HepG2 (cell line): ENCODE measurements around the gene AHCTF1. TPM values are rescaled to one million over a fixed set of nuclear protein-coding genes. Genes with fewer than 3 reads are reported as not detected.

ENCODE experiments used
- HDAC2 ChIP-seq: sonication (generic); formaldehyde crosslinking; IDR thresholded peaks from 2 replicates; pipeline ENCODE4 v1.4.0; 2020; ENCODE audit warnings: missing genetic modification reagents
- HOXA3 ChIP-seq: sonication (generic); formaldehyde crosslinking; IDR thresholded peaks from 2 replicates; pipeline ENCODE4 v1.5.0; 2020; ENCODE audit warnings: missing genetic modification reagents
- RELA ChIP-seq: sonication (generic); formaldehyde crosslinking; IDR thresholded peaks from 2 replicates; pipeline ENCODE4 v1.4.0; 2020; ENCODE audit warnings: missing genetic modification reagents
- ZNF292 ChIP-seq: sonication (generic); formaldehyde crosslinking; IDR thresholded peaks from 2 replicates; pipeline ENCODE4 v1.8.1; 2022; ENCODE audit warnings: mild to moderate bottlenecking, low read depth, missing genetic modification reagents, borderline replicate concordance
- ZNF510 ChIP-seq: sonication (generic); formaldehyde crosslinking; IDR thresholded peaks from 2 replicates; pipeline ENCODE4 v1.4.0; 2020; ENCODE audit warnings: low read depth, mild to moderate bottlenecking, missing genetic modification reagents
- ZNF703 ChIP-seq: sonication (generic); formaldehyde crosslinking; IDR thresholded peaks from 2 replicates; pipeline ENCODE4 v1.5.1; 2020; ENCODE audit warnings: missing genetic modification reagents, mild to moderate bottlenecking, moderate library complexity, borderline replicate concordance
- polyA plus RNA-seq, 8 experiments: library from polyadenylated mRNA; depleted of rRNA in 3 of 8; stranded (reverse) in 7 of 8; unstranded in 1 of 8; fragments of >200 nt; fragmentation: Illumina TruSeq in 4 of 8; extraction: Trizol in 4 of 8; gene quantifications; 2 replicates each; pipeline versions ENCODE4 v1.2.1 to v1.2.3, GENCODE V29; 2011 to 2016; ENCODE audit warnings: low read depth in 4 of 8, missing spikeins in 1 of 8, mixed read lengths in 1 of 8; ENCODE audit not compliant: insufficient read depth in 1 of 8
- total RNA-seq, 5 experiments: library from RNA; depleted of rRNA; stranded (reverse); fragments of >200 nt; fragmentation: Illumina TruSeq; extraction: Trizol; gene quantifications; 2 replicates each; pipeline ENCODE4 v1.2.3, GENCODE V29; 2016; ENCODE audit warnings: low read depth in 1 of 5
- TF ChIP-seq, protein P1 (sequence below): sonication (generic); formaldehyde crosslinking; IDR thresholded peaks from 2 replicates; pipeline ENCODE4 v1.5.0; 2020; ENCODE audit warnings: mild to moderate bottlenecking, missing genetic modification reagents, borderline replicate concordance
- TF ChIP-seq, protein P2 (sequence below): sonication (generic); formaldehyde crosslinking; IDR thresholded peaks from 2 replicates; pipeline ENCODE4 v1.4.0; 2020; ENCODE audit warnings: missing genetic modification reagents
- TF ChIP-seq, protein P3 (sequence below): IDR thresholded peaks from 2 replicates; pipeline ENCODE4 v1.6.1; 2016; ENCODE audit warnings: missing genetic modification reagents, missing compliant biosample characterization
- TF ChIP-seq, protein P4 (sequence below): sonication (generic); formaldehyde crosslinking; IDR thresholded peaks from 2 replicates; pipeline ENCODE4 v1.4.0; 2020; ENCODE audit warnings: mild to moderate bottlenecking, missing genetic modification reagents

Gene AHCTF1
- total and polyA plus RNA-seq, 2 of the 13 experiments (the other 11 are each of a cell fraction or from before 2014, with no cell fraction given), result 16.6 to 45.9 TPM

DNA sequence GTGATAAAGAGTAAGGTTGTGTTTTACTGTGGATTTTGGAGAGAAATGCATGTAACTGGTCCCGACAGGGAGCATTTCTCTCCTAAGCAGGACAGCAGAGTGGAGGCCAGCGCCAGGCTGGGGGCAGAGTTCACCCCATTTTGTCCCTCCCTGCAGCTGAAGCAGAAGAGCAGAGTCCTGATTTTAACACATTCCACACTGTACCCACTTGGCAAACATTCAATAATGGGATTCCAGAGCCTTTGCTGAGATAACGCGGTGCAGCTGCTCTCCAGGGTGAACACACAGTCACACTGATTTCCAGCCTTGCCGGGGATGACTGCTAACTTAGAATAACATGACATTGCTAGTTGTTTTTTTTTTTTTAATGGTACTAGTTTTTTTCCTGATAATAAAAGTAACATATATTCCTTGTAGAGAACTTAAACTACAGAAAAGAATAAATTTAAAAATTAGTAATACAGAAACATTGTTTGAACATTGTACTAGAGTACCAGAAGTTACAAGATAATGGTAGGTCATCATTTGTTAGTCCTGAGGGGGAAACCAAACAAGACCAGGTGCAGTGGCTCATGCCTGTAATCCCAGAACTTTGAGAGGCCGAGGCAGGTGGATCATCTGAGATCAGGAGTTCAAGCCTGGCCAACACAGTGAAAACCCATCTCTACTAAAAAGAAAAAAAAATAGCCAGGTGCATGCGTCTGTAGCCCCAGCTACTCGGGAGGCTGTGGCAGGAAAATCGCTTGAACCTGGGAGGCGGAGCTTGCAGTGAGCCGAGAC lies 130.3 kb downstream of the AHCTF1 start (continued):
- TF ChIP-seq ZNF292 (CRISPR knock-in tag), result peak; percentile 91
- peak; percentile 73 for TF ChIP-seq HOXA3
- no peak for TF ChIP-seq ZNF703 (CRISPR knock-in tag)
- TF ChIP-seq, protein P1, sequence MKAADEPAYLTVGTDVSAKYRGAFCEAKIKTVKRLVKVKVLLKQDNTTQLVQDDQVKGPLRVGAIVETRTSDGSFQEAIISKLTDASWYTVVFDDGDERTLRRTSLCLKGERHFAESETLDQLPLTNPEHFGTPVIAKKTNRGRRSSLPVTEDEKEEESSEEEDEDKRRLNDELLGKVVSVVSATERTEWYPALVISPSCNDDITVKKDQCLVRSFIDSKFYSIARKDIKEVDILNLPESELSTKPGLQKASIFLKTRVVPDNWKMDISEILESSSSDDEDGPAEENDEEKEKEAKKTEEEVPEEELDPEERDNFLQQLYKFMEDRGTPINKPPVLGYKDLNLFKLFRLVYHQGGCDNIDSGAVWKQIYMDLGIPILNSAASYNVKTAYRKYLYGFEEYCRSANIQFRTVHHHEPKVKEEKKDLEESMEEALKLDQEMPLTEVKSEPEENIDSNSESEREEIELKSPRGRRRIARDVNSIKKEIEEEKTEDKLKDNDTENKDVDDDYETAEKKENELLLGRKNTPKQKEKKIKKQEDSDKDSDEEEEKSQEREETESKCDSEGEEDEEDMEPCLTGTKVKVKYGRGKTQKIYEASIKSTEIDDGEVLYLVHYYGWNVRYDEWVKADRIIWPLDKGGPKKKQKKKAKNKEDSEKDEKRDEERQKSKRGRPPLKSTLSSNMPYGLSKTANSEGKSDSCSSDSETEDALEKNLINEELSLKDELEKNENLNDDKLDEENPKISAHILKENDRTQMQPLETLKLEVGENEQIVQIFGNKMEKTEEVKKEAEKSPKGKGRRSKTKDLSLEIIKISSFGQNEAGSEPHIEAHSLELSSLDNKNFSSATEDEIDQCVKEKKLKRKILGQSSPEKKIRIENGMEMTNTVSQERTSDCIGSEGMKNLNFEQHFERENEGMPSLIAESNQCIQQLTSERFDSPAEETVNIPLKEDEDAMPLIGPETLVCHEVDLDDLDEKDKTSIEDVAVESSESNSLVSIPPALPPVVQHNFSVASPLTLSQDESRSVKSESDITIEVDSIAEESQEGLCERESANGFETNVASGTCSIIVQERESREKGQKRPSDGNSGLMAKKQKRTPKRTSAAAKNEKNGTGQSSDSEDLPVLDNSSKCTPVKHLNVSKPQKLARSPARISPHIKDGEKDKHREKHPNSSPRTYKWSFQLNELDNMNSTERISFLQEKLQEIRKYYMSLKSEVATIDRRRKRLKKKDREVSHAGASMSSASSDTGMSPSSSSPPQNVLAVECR (CRISPR knock-in tag), result no peak; the same call in 1 of the 2 replicates
- TF ChIP-seq, protein P2, sequence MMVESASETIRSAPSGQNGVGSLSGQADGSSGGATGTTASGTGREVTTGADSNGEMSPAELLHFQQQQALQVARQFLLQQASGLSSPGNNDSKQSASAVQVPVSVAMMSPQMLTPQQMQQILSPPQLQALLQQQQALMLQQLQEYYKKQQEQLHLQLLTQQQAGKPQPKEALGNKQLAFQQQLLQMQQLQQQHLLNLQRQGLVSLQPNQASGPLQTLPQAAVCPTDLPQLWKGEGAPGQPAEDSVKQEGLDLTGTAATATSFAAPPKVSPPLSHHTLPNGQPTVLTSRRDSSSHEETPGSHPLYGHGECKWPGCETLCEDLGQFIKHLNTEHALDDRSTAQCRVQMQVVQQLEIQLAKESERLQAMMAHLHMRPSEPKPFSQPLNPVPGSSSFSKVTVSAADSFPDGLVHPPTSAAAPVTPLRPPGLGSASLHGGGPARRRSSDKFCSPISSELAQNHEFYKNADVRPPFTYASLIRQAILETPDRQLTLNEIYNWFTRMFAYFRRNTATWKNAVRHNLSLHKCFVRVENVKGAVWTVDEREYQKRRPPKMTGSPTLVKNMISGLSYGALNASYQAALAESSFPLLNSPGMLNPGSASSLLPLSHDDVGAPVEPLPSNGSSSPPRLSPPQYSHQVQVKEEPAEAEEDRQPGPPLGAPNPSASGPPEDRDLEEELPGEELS (CRISPR knock-in tag), result peak; percentile 60
- TF ChIP-seq, protein P3, sequence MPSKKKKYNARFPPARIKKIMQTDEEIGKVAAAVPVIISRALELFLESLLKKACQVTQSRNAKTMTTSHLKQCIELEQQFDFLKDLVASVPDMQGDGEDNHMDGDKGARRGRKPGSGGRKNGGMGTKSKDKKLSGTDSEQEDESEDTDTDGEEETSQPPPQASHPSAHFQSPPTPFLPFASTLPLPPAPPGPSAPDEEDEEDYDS (CRISPR knock-in tag), result no peak
- TF ChIP-seq, protein P4, sequence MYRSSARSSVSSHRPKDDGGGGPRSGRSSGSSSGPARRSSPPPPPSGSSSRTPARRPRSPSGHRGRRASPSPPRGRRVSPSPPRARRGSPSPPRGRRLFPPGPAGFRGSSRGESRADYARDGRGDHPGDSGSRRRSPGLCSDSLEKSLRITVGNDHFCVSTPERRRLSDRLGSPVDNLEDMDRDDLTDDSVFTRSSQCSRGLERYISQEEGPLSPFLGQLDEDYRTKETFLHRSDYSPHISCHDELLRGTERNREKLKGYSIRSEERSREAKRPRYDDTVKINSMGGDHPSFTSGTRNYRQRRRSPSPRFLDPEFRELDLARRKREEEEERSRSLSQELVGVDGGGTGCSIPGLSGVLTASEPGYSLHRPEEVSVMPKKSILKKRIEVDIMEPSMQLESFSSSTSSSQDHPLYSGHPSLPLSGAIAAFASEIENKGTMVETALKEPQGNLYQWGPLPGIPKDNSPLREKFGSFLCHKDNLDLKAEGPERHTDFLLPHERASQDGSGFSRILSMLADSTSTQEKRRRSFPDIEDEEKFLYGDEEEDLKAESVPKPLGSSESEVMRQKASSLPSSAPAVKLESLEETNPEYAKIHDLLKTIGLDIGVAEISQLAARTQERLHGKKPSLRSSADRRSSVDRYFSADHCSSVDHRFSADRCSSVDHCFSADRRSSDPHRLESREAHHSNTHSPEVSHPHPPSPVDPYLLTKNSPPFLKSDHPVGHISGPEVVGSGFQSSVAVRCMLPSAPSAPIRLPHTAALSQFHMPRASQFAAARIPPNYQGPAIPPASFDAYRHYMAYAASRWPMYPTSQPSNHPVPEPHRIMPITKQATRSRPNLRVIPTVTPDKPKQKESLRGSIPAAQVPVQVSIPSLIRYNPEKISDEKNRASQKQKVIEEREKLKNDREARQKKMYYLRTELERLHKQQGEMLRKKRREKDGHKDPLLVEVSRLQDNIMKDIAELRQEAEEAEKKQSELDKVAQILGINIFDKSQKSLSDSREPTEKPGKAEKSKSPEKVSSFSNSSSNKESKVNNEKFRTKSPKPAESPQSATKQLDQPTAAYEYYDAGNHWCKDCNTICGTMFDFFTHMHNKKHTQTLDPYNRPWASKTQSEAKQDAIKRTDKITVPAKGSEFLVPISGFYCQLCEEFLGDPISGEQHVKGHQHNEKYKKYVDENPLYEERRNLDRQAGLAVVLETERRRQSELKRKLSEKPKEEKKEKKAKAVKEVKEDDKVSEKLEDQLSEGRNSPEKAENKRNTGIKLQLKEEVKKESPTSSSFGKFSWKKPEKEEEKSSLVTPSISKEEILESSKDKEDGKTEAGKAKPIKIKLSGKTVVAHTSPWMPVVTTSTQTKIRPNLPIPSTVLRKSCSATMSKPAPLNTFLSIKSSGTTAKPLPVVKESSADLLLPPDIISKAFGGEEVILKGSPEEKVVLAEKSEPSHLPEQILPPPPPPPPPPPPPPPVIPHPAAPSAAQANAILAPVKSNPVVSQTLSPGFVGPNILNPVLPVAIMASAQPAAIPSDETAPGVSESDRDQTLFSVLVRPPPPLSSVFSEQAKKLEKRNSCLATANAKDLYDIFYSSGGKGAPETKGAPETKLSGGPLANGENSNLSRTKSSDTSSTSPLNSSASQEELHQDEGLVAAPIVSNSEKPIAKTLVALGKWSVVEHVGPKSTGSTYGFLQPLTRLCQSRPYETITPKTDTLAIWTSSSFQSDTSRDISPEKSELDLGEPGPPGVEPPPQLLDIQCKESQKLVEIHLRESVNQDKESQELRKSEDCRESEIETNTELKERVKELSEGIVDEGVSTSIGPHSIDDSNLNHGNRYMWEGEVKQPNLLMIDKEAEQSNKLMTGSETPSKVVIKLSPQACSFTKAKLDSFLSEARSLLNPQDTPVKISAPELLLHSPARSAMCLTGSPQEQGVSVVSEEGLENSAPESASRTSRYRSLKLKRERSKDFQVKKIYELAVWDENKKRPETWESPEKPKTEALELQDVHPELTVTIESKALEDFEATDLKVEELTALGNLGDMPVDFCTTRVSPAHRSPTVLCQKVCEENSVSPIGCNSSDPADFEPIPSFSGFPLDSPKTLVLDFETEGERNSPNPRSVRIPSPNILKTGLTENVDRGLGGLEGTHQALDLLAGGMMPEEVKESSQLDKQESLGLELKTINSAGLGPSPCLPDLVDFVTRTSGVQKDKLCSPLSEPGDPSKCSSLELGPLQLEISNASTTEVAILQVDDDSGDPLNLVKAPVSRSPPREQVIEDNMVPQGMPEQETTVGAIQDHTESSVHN (CRISPR knock-in tag), result no peak
- TF ChIP-seq RELA (CRISPR knock-in tag), result no peak
- no peak for TF ChIP-seq ZNF510 (CRISPR knock-in tag)
- peak; percentile 70; the same call in 1 of the 2 replicates for TF ChIP-seq HDAC2 (CRISPR knock-in tag)
